SU-DHL-6 (cell line): ENCODE data around the gene FAM32A.

ENCODE experiments used
- H2AFZ ChIP-seq: fragments of 200-600 bp; sonication (generic); 2 replicates; pipeline ENCODE4 v1.6.1; 2014; ENCODE audit warnings: low read depth, mild to moderate bottlenecking, moderate library complexity, mixed read lengths, antibody characterized with exemption, low read length; ENCODE audit not compliant: severe bottlenecking
- H3F3A ChIP-seq: fragments of 200-600 bp; shearing (Covaris generic); 2 replicates; pipeline ENCODE4 v1.6.0; 2016; ENCODE audit warnings: antibody characterized with exemption, mild to moderate bottlenecking; ENCODE audit not compliant: insufficient read depth
- H3K27ac ChIP-seq: fragments of 200-600 bp; sonication (generic); 2 replicates; pipeline ENCODE4 v1.5.1; 2016; ENCODE audit warnings: low read depth, mild to moderate bottlenecking, low read length, moderate library complexity, mixed read lengths
- H3K27me3 ChIP-seq: fragments of 200-600 bp; sonication (generic), shearing (Covaris generic); 2 replicates; pipeline ENCODE4 v1.6.0; 2014; ENCODE audit warnings: mild to moderate bottlenecking, low read length
- H3K36me3 ChIP-seq: fragments of 200-600 bp; sonication (generic); 2 replicates; pipeline ENCODE4 v1.6.1; 2014; ENCODE audit warnings: mild to moderate bottlenecking, low read length, mixed read lengths
- H3K4me2 ChIP-seq: fragments of 300-600, 200-600 bp; shearing (Covaris generic), sonication (generic); 2 replicates; pipeline ENCODE4 v1.6.0; 2014; ENCODE audit warnings: low read length, low read depth, mild to moderate bottlenecking; ENCODE audit not compliant: poor library complexity, severe bottlenecking
- H3K4me3 ChIP-seq: fragments of 200-600 bp; sonication (generic); 2 replicates; pipeline ENCODE4 v1.5.1; 2014; ENCODE audit warnings: antibody characterized with exemption, low read length, mild to moderate bottlenecking, mixed read lengths; ENCODE audit not compliant: insufficient read depth, poor library complexity, severe bottlenecking
- H3K79me2 ChIP-seq: fragments of 200-600 bp; sonication (generic); 2 replicates; pipeline ENCODE4 v1.6.1; 2014; ENCODE audit warnings: mild to moderate bottlenecking, low read length, moderate library complexity; ENCODE audit not compliant: insufficient read depth
- H3K9ac ChIP-seq: fragments of 200-600 bp; sonication (generic); 2 replicates; pipeline ENCODE4 v1.7.0; 2014; ENCODE audit warnings: mild to moderate bottlenecking, low read length
- H3K9me2 ChIP-seq: fragments of 200-600 bp; sonication (generic); replicated peaks from 2 replicates; pipeline ENCODE4 v1.6.1; 2014; ENCODE audit warnings: low read length; ENCODE audit not compliant: insufficient read depth
- H3K9me3 ChIP-seq: fragments of 200-600 bp; sonication (generic); 2 replicates; pipeline ENCODE4 v1.6.1; 2014; ENCODE audit warnings: low read length, mixed read lengths; ENCODE audit not compliant: insufficient read depth
- H4K20me1 ChIP-seq: fragments of 200-600 bp; sonication (generic); 2 replicates; pipeline ENCODE4 v1.6.1; 2014; ENCODE audit warnings: low read depth, mild to moderate bottlenecking, antibody characterized with exemption, low read length, moderate library complexity, mixed read lengths
- EZH2phosphoT487 ChIP-seq: fragments of 200-600 bp; sonication (generic), shearing (Covaris generic); conservative IDR thresholded peaks from 2 replicates; pipeline ENCODE4 v1.6.1; 2018; ENCODE audit warnings: mild to moderate bottlenecking, antibody characterized with exemption, low read length, moderate library complexity, mixed read lengths
- TF ChIP-seq, protein P1 (sequence below): fragments of 200-600 bp; sonication (generic); IDR thresholded peaks from one replicate; pipeline ENCODE4 v1.5.1; 2017; ENCODE audit warnings: antibody characterized with exemption, mild to moderate bottlenecking, low read length, moderate library complexity; ENCODE audit not compliant: insufficient read depth, poor library complexity, severe bottlenecking

FAM32A gene

DNA sequence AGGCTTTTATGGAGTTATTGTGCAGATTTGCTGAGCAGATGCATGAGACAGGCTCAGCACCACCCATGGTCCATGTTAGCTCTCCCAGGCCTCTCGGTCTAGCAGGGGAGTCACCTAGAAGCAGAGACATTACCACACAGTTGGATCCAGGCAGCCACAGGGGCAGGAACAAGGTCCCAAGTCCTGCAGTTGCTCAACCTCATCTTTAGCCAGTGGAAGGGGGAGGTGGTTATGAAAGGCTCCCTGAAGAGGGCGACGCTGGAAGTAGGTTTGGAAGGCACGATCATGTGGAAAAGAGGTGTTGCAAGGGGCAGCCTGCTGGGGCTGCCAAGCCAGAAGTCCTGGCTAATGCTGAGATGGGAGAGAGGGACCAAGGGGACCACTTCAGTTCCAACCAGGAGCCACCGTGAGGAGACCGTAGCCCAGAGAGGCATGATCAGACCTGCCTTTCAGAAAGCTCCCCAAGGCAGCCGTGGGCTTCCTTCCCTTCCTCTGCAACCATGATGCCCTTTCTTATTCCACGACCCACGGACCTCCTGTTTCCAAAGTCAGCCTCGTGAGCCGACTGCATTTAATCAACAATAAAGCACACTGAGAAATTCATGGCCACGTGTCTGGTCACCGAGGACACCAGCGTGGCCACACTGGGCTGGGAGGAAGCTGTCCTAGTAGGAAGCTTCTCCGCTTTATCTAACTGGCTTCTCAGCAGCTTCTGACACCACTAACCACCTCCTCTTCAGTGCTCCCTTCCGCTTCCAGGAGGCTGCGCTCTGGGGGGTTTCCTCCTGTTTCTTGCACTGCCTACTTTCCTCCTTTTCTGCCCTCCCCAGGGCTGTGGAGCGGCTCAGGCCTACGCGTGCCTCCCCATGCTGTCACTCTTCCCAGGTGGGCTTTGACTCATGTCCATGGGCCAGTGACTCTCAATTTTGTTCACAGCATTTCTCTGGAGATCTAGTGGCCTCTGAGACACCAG, 15.1 kb downstream of the FAM32A start:
- Histone ChIP-seq H2AFZ (no peak overlapping the region), H3K27me3 (no peaks in the 10 kb centered on the region), H3K79me2 (peaks cover 29% of the 10 kb centered on the region), H3K4me2 (no peak overlapping the region), H3K36me3 (no peaks in the 10 kb centered on the region), H3K9me2 (no peaks in the 10 kb centered on the region), H3K4me3 (no peak overlapping the region), H3F3A (peaks cover 3% of the 10 kb centered on the region; the same call in 1 of the 2 replicates), H3K27ac (no peak overlapping the region), H3K9me3 (no peaks in the 10 kb centered on the region), H4K20me1 (no peaks in the 10 kb centered on the region), H3K9ac (no peak overlapping the region)
- TF ChIP-seq, protein P1, sequence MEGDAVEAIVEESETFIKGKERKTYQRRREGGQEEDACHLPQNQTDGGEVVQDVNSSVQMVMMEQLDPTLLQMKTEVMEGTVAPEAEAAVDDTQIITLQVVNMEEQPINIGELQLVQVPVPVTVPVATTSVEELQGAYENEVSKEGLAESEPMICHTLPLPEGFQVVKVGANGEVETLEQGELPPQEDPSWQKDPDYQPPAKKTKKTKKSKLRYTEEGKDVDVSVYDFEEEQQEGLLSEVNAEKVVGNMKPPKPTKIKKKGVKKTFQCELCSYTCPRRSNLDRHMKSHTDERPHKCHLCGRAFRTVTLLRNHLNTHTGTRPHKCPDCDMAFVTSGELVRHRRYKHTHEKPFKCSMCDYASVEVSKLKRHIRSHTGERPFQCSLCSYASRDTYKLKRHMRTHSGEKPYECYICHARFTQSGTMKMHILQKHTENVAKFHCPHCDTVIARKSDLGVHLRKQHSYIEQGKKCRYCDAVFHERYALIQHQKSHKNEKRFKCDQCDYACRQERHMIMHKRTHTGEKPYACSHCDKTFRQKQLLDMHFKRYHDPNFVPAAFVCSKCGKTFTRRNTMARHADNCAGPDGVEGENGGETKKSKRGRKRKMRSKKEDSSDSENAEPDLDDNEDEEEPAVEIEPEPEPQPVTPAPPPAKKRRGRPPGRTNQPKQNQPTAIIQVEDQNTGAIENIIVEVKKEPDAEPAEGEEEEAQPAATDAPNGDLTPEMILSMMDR, result no peak
- no peak for TF ChIP-seq EZH2phosphoT487

DNA sequence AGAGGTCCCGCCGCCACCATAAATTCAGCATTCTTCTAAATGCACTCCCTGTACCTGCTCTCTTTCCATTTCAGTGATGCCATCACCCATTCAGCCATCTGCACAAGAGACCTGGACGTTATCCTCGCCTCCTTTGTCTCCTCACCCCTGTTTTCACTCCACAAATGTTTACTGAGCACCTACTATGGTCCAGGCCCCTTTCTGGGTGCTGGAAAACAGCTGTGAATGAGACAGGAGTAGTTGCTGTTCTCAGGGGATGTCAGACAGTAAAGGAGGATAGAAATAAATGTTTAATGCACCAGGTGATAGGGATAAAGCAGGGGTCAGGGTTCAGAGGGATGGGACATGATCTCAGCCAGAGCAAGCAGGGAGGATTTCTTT, 15.8 kb downstream of the FAM32A start:
- Histone ChIP-seq H3K79me2 (peaks cover 29% of the 10 kb centered on the region), H2AFZ (no peak overlapping the region), H3F3A (peaks cover 3% of the 10 kb centered on the region; the same call in 1 of the 2 replicates), H3K27ac (no peak overlapping the region), H3K9me3 (no peaks in the 10 kb centered on the region), H3K36me3 (no peaks in the 10 kb centered on the region), H4K20me1 (no peaks in the 10 kb centered on the region), H3K27me3 (no peaks in the 10 kb centered on the region), H3K9ac (no peak overlapping the region), H3K4me2 (no peak overlapping the region), H3K4me3 (no peak overlapping the region), H3K9me2 (no peaks in the 10 kb centered on the region)
- TF ChIP-seq, protein P1, result no peak
- TF ChIP-seq EZH2phosphoT487, result no peak

DNA sequence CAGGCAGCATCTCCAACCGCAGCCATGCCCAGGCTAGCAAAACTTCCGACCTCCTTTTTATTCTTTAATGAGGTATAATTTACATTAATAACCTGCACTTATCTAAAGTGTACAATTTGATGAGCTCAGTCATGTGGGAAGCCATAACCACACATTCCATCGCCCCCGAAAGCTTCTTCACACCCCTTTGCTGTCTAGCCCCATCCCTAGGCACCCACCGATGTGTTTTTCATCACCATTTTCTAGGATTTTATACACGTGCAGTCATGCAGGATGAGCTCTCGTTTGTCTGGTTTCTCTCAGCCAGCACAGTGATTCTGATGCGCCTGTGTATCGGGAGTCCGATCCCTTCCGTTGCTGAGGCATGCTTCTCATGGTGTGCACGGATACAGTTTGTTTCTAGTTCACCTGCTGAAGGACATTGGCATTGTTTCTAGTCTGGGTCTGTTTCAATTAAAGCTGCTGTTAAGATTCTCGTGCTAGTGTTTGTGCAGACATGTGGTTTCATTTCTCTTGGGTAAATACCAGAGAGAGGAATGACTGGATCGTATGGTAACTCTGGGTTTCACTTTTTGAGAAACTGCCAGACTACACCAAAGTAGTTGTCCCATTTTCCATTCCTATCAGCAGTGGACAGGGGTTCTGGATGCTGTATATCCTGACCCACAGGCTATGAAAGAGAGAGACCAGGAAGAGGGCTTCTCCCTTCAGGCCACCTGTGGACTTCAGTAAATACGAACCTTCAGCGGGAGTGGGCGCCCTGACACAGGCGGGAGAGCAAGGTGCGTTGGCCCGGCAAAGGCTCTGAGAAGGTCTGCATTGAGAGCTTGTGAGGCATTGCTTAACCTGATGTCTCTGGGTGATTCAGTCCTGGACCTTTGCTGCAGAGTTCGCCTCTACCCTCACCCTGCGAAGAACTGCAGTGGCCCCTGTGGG, 17.4 kb downstream of the FAM32A start:
- Histone ChIP-seq H3K4me2 (no peak overlapping the region), H3K9me3 (no peaks in the 10 kb centered on the region), H3K27me3 (no peaks in the 10 kb centered on the region), H3K9me2 (no peaks in the 10 kb centered on the region), H3K27ac (no peak overlapping the region), H3K9ac (no peak overlapping the region), H3K79me2 (peaks cover 29% of the 10 kb centered on the region), H3K4me3 (no peak overlapping the region), H4K20me1 (no peaks in the 10 kb centered on the region), H2AFZ (no peak overlapping the region), H3F3A (no peaks in the 10 kb centered on the region), H3K36me3 (no peaks in the 10 kb centered on the region)
- no peak for TF ChIP-seq EZH2phosphoT487
- TF ChIP-seq, protein P1, result no peak
